DND-41 (cell line): ENCODE data around the gene THSD4.

Experiments
- EZH2 ChIP-seq: IDR thresholded peaks from 3 replicates; pipeline ENCODE4 v1.6.1; 2012; ENCODE audit warnings: borderline replicate concordance, low read depth, mild to moderate bottlenecking, moderate library complexity, low read length, inconsistent platforms; ENCODE audit not compliant: severe bottlenecking
- TF ChIP-seq, protein P1 (sequence below): IDR thresholded peaks from 2 replicates; pipeline ENCODE4 v1.5.1; 2012; ENCODE audit warnings: borderline replicate concordance, low read length, moderate library complexity, mild to moderate bottlenecking; ENCODE audit not compliant: poor library complexity, severe bottlenecking; ENCODE audit errors: extremely low read depth

DNA sequence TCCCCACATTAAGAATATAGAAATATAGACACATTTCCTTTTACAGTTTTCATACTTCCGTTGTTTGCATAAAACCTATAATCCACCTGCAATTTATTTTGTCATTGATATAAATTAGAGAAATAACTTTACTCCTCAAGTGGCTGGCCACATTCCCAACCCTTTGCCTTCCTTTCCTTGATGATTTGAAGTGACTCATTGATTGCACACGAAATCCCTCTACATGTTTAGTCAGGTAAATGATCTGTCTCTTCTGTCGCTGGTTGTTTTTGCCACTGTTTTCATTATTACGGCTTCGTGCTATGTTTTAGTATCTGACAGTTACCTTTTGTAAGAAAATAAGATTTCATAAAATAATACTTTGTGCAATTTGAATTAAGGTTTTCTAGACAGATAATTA lies 422.9 kb downstream of the THSD4 start:
- TF ChIP-seq, protein P1, sequence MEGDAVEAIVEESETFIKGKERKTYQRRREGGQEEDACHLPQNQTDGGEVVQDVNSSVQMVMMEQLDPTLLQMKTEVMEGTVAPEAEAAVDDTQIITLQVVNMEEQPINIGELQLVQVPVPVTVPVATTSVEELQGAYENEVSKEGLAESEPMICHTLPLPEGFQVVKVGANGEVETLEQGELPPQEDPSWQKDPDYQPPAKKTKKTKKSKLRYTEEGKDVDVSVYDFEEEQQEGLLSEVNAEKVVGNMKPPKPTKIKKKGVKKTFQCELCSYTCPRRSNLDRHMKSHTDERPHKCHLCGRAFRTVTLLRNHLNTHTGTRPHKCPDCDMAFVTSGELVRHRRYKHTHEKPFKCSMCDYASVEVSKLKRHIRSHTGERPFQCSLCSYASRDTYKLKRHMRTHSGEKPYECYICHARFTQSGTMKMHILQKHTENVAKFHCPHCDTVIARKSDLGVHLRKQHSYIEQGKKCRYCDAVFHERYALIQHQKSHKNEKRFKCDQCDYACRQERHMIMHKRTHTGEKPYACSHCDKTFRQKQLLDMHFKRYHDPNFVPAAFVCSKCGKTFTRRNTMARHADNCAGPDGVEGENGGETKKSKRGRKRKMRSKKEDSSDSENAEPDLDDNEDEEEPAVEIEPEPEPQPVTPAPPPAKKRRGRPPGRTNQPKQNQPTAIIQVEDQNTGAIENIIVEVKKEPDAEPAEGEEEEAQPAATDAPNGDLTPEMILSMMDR, result no peak
- TF ChIP-seq EZH2, result no peak
